Measurements from ENCODE around the gene ALDH4A1.
A peak's percentile ranks its signal among the peaks of the same experiment; 100 is the strongest.

The ALDH4A1 gene

GRCh38 chr1:18932387-18932786, 30.0 kb upstream of the ALDH4A1 start:
- no peak for DNase-seq (ENCODE audit: low read depth)

GRCh38 chr1:18931730-18932129, 29.4 kb upstream of the ALDH4A1 start:
- DNase-seq (ENCODE audit: low read depth) = no peak
- TF ChIP-seq CTCF (conservative IDR thresholded peaks at IDR 0.05; ENCODE audit: low read depth, low read length) = no peak
- no peak overlapping the region for H3K4me3 ChIP-seq (ENCODE audit: low read depth, low read length)

More at GRCh38 chr1:18932387-18932786, 30.0 kb upstream of the ALDH4A1 start:
- no peak overlapping the region for H3K4me3 ChIP-seq (ENCODE audit: low read depth, low read length)
- TF ChIP-seq CTCF (conservative IDR thresholded peaks at IDR 0.05; ENCODE audit: low read depth, low read length) = no peak

GRCh38 chr1:18929686-18930085, 27.3 kb upstream of the ALDH4A1 start:
- H3K4me3 ChIP-seq (ENCODE audit: low read depth, low read length) = no peak overlapping the region
- TF ChIP-seq CTCF (conservative IDR thresholded peaks at IDR 0.05; ENCODE audit: low read depth, low read length) = no peak
- DNase-seq (ENCODE audit: low read depth) = peak; percentile 51

GRCh38 chr1:18928985-18929384, 26.6 kb upstream of the ALDH4A1 start:
- TF ChIP-seq CTCF (conservative IDR thresholded peaks at IDR 0.05; ENCODE audit: low read depth, low read length) = no peak
- no peak for DNase-seq (ENCODE audit: low read depth)

GRCh38 chr1:18928406-18928805, 26.1 kb upstream of the ALDH4A1 start:
- H3K4me3 ChIP-seq (ENCODE audit: low read depth, low read length) = no peak overlapping the region
- no peak for TF ChIP-seq CTCF (conservative IDR thresholded peaks at IDR 0.05; ENCODE audit: low read depth, low read length)
- no peak for DNase-seq (ENCODE audit: low read depth)

More at GRCh38 chr1:18928985-18929384, 26.6 kb upstream of the ALDH4A1 start:
- H3K4me3 ChIP-seq (ENCODE audit: low read depth, low read length) = no peak overlapping the region

- no peak for TF ChIP-seq CTCF (conservative IDR thresholded peaks at IDR 0.05; ENCODE audit: low read depth, low read length)
- H3K4me3 ChIP-seq (ENCODE audit: low read depth, low read length) = no peak overlapping the region
- peak; percentile 50 for DNase-seq (ENCODE audit: low read depth)
These were observed 25.4 kb upstream of the ALDH4A1 start for GRCh38 chr1:18927654-18928272.

GRCh38 chr1:18927082-18927653, 24.8 kb upstream of the ALDH4A1 start:
- DNase-seq (ENCODE audit: low read depth) = no peak
- TF ChIP-seq CTCF (conservative IDR thresholded peaks at IDR 0.05; ENCODE audit: low read depth, low read length) = no peak
- no peak overlapping the region for H3K4me3 ChIP-seq (ENCODE audit: low read depth, low read length)
